DND-41 (cell line): Measurements from ENCODE around the gene MAP2.

Experiments used
- ATAC-seq: fragments of 200-7000 bp; cut with Tn5 transposase; 3 replicates; pipeline ENCODE4 v1.9.1; 2021; ENCODE audit warnings: low read depth; ENCODE audit not compliant: insufficient read depth
- DNase-seq: peaks from one replicate; pipeline ENCODE4 v3.0.0-alpha.2; 2020
- H2AFZ ChIP-seq: 2 replicates; pipeline ENCODE4 v1.6.0; 2012; ENCODE audit warnings: low read depth, low read length
- H3K27ac ChIP-seq: 2 replicates; pipeline ENCODE4 v1.5.1; 2012; ENCODE audit warnings: low read length, inconsistent platforms
- H3K27me3 ChIP-seq: fragments of 200-600 bp; sonication (generic); 2 replicates; pipeline ENCODE4 v1.6.0; 2012; ENCODE audit warnings: low read length, mild to moderate bottlenecking, inconsistent platforms; ENCODE audit not compliant: insufficient read depth, poor library complexity
- H3K36me3 ChIP-seq: 2 replicates; pipeline ENCODE4 v1.5.1; 2012; ENCODE audit warnings: low read length, inconsistent platforms; ENCODE audit not compliant: insufficient read depth
- H3K4me1 ChIP-seq: 2 replicates; pipeline ENCODE4 v1.5.1; 2012; ENCODE audit warnings: mild to moderate bottlenecking, low read length; ENCODE audit not compliant: insufficient read depth
- H3K4me2 ChIP-seq: 2 replicates; pipeline ENCODE4 v1.6.0; 2012; ENCODE audit warnings: mild to moderate bottlenecking, moderate library complexity, low read length, inconsistent platforms; ENCODE audit not compliant: insufficient read depth
- H3K4me3 ChIP-seq, 2 experiments: fragments of 200-600 bp in 1 of 2; shearing (Covaris generic) in 1 of 2; 2 replicates each; pipeline ENCODE4 v1.5.1; 2012 to 2016; ENCODE audit warnings: inconsistent platforms in 2 of 2, low read length in 2 of 2, mild to moderate bottlenecking in 2 of 2, low read depth in 1 of 2, moderate library complexity in 1 of 2
- H3K79me2 ChIP-seq: 2 replicates; pipeline ENCODE4 v1.6.0; 2012; ENCODE audit warnings: low read length, inconsistent platforms; ENCODE audit not compliant: insufficient read depth
- H3K9ac ChIP-seq: 2 replicates; pipeline ENCODE4 v1.6.0; 2012; ENCODE audit warnings: low read depth, mild to moderate bottlenecking, inconsistent platforms, low read length, moderate library complexity
- H3K9me3 ChIP-seq: 2 replicates; pipeline ENCODE4 v1.5.1; 2012; ENCODE audit warnings: low read length, moderate library complexity, mild to moderate bottlenecking, inconsistent platforms; ENCODE audit not compliant: insufficient read depth, severe bottlenecking
- H4K20me1 ChIP-seq: 2 replicates; pipeline ENCODE4 v1.6.0; 2012; ENCODE audit warnings: low read length; ENCODE audit not compliant: insufficient read depth
- EZH2 ChIP-seq: IDR thresholded peaks from 3 replicates; pipeline ENCODE4 v1.6.1; 2012; ENCODE audit warnings: borderline replicate concordance, low read depth, mild to moderate bottlenecking, moderate library complexity, low read length, inconsistent platforms; ENCODE audit not compliant: severe bottlenecking
- TF ChIP-seq, protein P1 (sequence below): IDR thresholded peaks from 2 replicates; pipeline ENCODE4 v1.5.1; 2012; ENCODE audit warnings: borderline replicate concordance, low read length, moderate library complexity, mild to moderate bottlenecking; ENCODE audit not compliant: poor library complexity, severe bottlenecking; ENCODE audit errors: extremely low read depth

MAP2 gene

DNA sequence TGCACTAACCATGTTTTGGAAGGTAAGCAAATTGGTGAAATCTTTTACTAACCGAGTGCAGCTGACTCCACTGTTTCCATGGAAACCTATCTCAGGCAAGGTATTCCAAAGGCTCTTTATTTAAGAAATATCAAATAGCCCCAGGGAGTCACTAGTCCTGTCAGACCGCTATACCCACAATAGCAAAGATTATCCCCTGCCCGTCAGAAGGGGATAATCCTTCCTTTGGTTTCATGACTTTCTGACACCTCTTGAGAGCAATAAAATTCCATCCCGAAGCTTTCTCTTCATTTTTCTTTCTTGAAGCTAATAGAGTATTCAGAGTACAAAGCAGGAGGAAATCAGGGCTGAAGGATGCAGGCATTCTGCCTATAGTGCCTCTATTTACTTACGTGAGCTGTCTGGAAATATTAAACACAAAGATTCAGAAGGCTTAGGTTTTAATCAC, 34.7 kb upstream of the MAP2 start:
- no peak for ATAC-seq

DNA sequence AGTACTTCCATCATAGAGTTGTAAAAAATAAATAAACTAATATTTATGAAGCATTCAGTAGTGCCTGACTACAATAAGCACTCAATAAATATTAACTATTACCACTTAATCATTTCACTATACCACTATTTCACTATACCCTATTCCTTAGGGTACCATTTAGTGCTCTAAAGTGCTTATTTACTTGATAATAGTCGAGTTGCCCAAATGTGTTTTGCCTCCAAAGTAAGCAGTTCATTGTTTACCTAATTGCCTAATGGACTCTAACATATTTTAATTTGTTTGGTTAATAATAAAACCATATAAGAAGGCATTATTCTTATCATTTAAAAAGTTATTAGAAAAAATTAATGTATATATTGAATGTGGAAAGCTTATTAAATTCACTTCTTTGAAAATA, 33.0 kb upstream of the MAP2 start:
- H3K4me1 ChIP-seq, result no peaks in the 10 kb centered on the region
- ATAC-seq (no peak), DNase-seq (no peak)
- H3K27ac ChIP-seq, result no peak overlapping the region
- H4K20me1 ChIP-seq, result no peaks in the 10 kb centered on the region
- H3K9ac ChIP-seq, result no peak overlapping the region
- no peak overlapping the region for H3K4me3 ChIP-seq
- H3K9me3 ChIP-seq, result no peaks in the 10 kb centered on the region
- H3K4me2 ChIP-seq, result no peak overlapping the region
- no peaks in the 10 kb centered on the region for H3K27me3 ChIP-seq
- H3K36me3 ChIP-seq, result no peaks in the 10 kb centered on the region
- TF ChIP-seq, protein P1, sequence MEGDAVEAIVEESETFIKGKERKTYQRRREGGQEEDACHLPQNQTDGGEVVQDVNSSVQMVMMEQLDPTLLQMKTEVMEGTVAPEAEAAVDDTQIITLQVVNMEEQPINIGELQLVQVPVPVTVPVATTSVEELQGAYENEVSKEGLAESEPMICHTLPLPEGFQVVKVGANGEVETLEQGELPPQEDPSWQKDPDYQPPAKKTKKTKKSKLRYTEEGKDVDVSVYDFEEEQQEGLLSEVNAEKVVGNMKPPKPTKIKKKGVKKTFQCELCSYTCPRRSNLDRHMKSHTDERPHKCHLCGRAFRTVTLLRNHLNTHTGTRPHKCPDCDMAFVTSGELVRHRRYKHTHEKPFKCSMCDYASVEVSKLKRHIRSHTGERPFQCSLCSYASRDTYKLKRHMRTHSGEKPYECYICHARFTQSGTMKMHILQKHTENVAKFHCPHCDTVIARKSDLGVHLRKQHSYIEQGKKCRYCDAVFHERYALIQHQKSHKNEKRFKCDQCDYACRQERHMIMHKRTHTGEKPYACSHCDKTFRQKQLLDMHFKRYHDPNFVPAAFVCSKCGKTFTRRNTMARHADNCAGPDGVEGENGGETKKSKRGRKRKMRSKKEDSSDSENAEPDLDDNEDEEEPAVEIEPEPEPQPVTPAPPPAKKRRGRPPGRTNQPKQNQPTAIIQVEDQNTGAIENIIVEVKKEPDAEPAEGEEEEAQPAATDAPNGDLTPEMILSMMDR, result no peak
- TF ChIP-seq EZH2, result no peak
- no peak overlapping the region for H2AFZ ChIP-seq
- H3K79me2 ChIP-seq, result no peaks in the 10 kb centered on the region

More for the DNA sequence above, 34.7 kb upstream of the MAP2 start:
- no peaks in the 10 kb centered on the region for H3K4me1 ChIP-seq
- TF ChIP-seq, protein P1, result no peak
- no peak for DNase-seq
- no peak overlapping the region for H3K27ac ChIP-seq
- H3K27me3 ChIP-seq, result no peaks in the 10 kb centered on the region
- no peaks in the 10 kb centered on the region for H4K20me1 ChIP-seq
- H3K9me3 ChIP-seq, result no peaks in the 10 kb centered on the region
- H3K9ac ChIP-seq, result no peak overlapping the region
- H3K4me2 ChIP-seq, result no peak overlapping the region
- H2AFZ ChIP-seq, result no peak overlapping the region
- no peaks in the 10 kb centered on the region for H3K79me2 ChIP-seq
- no peak overlapping the region for H3K4me3 ChIP-seq
- no peaks in the 10 kb centered on the region for H3K36me3 ChIP-seq

DNA sequence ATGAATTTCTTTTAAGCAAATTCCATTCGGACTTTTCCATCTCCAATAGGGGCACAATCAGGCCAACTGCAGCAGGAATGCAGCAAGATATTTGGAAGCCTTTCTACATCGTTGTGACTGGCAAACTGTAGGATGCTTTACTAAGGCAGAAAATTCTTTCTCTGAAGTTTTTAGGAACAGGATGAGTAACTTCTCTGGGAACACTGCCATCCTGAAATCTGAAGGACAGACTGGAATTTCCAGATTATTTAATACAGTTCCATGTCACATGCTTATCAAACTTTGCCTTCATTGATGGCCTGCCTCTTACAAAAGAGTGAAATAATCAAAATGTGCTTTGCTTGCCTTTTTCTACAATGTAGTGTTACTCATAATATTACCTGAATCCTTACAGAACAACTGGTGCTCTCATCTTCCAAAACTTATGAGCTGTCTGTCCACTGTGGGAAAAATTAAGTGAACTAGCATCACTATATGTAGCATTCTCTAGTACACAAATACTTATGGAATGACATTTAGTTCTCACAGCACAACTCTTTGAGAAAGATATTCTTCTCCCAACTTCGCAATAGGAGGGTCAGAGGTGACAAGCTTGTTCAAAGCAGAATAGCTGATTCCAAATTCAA, 32.0 kb upstream of the MAP2 start:
- TF ChIP-seq, protein P1, result no peak
- no peak for TF ChIP-seq EZH2
- H3K4me2 ChIP-seq, result no peak overlapping the region
- H2AFZ ChIP-seq, result no peak overlapping the region
- no peaks in the 10 kb centered on the region for H3K36me3 ChIP-seq
- H4K20me1 ChIP-seq, result no peaks in the 10 kb centered on the region
- no peaks in the 10 kb centered on the region for H3K4me1 ChIP-seq
- no peaks in the 10 kb centered on the region for H3K9me3 ChIP-seq
- no peak overlapping the region for H3K9ac ChIP-seq
- DNase-seq (no peak), ATAC-seq (no peak)
- H3K4me3 ChIP-seq, result no peak overlapping the region
- H3K27ac ChIP-seq, result no peak overlapping the region
- H3K79me2 ChIP-seq, result no peaks in the 10 kb centered on the region
- H3K27me3 ChIP-seq, result no peaks in the 10 kb centered on the region

DNA sequence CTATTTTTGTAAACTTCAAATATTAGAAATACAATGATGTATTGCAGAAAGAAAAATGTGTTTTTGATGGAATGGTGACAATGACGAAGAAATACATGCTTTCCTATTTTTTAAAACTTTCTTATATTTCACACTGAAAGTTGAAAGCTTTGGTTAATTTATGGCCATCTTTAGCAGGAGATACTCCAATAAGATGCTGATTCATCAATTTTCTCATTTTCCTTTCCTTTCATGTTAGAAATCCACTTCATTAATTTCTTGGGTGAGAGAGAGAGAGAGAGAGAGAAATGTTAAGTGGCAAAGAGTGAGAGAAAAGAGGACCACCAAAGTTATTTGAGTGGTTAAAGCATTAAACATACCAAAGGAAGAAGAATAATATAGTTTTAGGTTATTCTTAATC, 28.6 kb upstream of the MAP2 start:
- no peaks in the 10 kb centered on the region for H3K36me3 ChIP-seq
- no peaks in the 10 kb centered on the region for H3K4me1 ChIP-seq
- H3K27me3 ChIP-seq, result no peaks in the 10 kb centered on the region
- no peaks in the 10 kb centered on the region for H4K20me1 ChIP-seq
- DNase-seq (no peak), ATAC-seq (no peak)
- no peak overlapping the region for H3K27ac ChIP-seq
- H2AFZ ChIP-seq, result no peak overlapping the region
- H3K9me3 ChIP-seq, result no peaks in the 10 kb centered on the region
- H3K4me2 ChIP-seq, result no peak overlapping the region
- H3K79me2 ChIP-seq, result no peaks in the 10 kb centered on the region
- H3K9ac ChIP-seq, result no peak overlapping the region
- TF ChIP-seq EZH2, result no peak
- TF ChIP-seq, protein P1, result no peak
- H3K4me3 ChIP-seq, result no peak overlapping the region
